Lung microvascular endothelial cell (primary cell): ENCODE data around the gene TSPAN11. TPM values are rescaled to one million over a fixed set of nuclear protein-coding genes. Genes with fewer than 3 reads are reported as not detected.

Experiments used
- DNase-seq, 2 donors: peaks; one replicate each; pipeline versions ENCODE4 v3.0.0 to v3.0.0-alpha.2; 2010; ENCODE audit warnings: low read depth in 2 of 2
- total RNA-seq: library from RNA; depleted of rRNA; stranded (reverse); fragments of >200 nt; gene quantifications from 2 replicates; pipeline ENCODE4 v1.2.1, GENCODE V29; 2014

TSPAN11 gene
- total RNA-seq, 1 donor from 2014 or later, result 5.0 TPM

- no peak for DNase-seq
These were observed 32.7 kb downstream of the TSPAN11 start for GRCh38 chr12:30959110-30959710.

GRCh38 chr12:30959778-30960177 is 33.2 kb downstream of the TSPAN11 start:
- no peak for DNase-seq

GRCh38 chr12:30961030-30961429 is 34.5 kb downstream of the TSPAN11 start:
- DNase-seq, result no peak

GRCh38 chr12:30962047-30962446 is 35.5 kb downstream of the TSPAN11 start:
- DNase-seq, result no peak

- DNase-seq, result no peak
These were observed 37.4 kb downstream of the TSPAN11 start for GRCh38 chr12:30963709-30964564.

DNA sequence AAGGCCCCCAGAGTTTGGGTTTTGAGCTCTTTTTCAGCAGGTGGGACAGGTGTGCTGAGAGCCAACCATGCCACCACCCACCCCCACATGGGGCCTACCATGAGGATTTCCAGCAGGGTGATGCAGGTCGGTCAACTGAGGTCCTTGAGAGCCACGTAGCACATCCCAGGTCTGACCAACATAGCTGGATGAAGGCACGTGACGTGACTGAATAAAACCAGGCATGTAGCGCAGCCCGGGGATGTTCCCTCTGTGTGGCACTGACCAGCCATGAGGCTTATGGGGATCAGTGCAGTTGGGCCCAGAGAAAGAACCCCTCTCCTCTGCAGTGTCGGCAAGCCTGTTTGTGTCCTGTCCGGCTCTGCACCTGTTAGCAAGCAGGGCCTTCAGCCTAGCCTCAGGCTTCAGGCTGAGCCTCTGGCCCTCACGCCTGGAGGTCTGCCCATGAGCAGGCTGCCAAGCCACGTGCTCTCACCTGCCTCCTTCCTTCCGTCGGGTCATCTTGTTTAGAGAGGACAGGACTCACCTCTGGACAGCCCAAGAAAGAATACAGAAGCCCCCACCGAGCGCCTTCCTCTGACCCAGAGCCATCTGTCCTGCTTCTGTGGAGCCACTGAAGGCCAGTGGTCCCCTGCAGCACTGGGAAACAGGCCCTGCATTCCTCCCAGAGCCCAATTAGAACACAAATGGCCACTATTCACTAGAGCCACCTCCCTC is 38.5 kb downstream of the TSPAN11 start:
- no peak for DNase-seq

GRCh38 chr12:30965613-30965985 is 39.1 kb downstream of the TSPAN11 start:
- peak; percentile 26 to 54 for DNase-seq

DNA sequence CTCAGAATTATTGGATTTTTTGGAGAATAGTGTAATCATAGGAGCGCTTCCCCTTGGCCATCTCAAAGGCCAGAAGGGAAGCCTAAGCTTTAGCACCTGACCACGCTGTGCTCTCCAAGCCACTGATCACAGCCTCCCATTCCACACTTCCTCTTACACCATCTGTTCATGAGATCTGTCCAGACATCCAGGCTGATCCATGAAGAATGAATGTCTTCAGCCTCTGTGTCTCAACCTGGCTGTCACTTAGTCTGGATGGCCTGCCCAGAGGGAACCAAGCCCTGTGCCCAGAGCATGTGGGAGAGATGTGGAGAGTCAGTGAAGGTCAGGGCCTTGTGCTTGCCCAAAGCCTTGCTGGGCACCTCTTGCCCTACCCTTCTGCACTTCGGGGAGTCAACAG is 40.5 kb downstream of the TSPAN11 start:
- DNase-seq, result no peak

DNA sequence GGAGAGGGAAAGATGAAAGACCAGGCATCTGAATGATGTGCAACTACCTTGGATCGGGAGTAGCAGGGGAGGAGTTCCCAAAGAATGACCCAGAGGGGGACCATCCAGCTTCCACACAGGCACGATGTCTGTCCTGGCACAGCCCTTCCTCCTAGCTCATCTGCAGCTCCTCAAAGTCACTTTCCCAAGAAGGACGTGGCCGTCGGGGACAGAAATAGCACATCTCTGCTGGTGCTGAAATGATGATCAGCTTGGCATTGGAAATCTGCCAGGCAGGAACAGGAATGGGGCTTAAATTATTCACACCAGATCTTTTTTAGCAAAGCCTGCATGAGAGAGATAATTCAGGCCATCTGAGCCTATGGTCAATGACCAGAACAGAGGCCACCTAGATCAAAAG is 41.7 kb downstream of the TSPAN11 start:
- DNase-seq, result no peak

DNA sequence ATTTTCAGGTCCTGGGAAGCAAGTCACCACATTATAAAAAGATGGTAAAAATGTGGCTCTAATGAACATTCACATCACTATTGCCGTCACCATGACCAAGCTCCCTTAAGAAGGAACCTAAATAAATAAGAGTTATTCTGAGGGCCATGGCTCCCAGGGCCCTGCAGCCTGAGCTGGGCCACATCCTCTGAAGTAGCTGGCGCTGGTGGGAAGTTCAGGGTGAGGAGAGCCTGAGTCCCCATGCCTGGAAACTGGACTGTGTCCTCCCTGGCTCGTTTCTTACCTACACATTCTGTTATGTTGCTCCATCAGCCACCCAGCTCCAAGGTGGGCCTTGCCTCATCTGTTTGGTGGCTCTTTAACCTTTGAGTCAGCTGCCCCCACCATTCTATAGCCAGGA is 42.5 kb downstream of the TSPAN11 start:
- no peak for DNase-seq

- DNase-seq, result no peak
These were observed 43.3 kb downstream of the TSPAN11 start for GRCh38 chr12:30969606-30970395.

- peak in 1 of 2 donors; percentile 58 for DNase-seq
These were observed 44.1 kb downstream of the TSPAN11 start for GRCh38 chr12:30970559-30971197.

- DNase-seq, result no peak
These were observed 45.5 kb downstream of the TSPAN11 start for GRCh38 chr12:30972035-30972434.

DNA sequence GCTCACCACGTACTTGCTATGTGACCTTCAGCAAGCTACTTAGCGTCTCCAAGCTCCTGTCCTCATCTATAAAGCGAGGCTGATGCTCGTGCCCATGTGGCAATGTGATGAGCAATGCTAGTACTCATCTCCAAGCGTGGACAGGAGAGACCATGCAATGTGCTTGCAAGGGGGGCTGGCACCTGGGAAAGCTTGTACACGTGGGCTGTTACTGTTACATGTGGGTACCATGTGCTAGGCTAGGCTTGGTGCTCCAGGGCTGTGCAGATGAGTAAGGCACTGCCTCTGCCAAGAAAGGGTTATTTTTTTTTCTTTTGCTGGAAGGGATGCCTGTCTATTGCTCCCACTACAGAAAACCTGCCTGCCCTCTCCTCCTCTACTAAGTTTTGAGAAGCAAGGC is 46.6 kb downstream of the TSPAN11 start:
- no peak for DNase-seq

- DNase-seq, result no peak
These were observed 47.3 kb downstream of the TSPAN11 start for GRCh38 chr12:30973830-30974229.

- DNase-seq, result no peak
These were observed 48.4 kb downstream of the TSPAN11 start for GRCh38 chr12:30974746-30975500.

GRCh38 chr12:30975581-30975980 is 49.0 kb downstream of the TSPAN11 start:
- no peak for DNase-seq

- DNase-seq, result no peak
These were observed 49.7 kb downstream of the TSPAN11 start for GRCh38 chr12:30976206-30976605.

GRCh38 chr12:30977124-30977523 is 50.6 kb downstream of the TSPAN11 start:
- no peak for DNase-seq

- DNase-seq, result no peak
These were observed 51.2 kb downstream of the TSPAN11 start for GRCh38 chr12:30977537-30978349.
